HCT116 (cell line): ENCODE data around the gene NOL9. TPM values are rescaled to one million over a fixed set of nuclear protein-coding genes. Genes with fewer than 3 reads are reported as not detected.

Experiments
- ATAC-seq: fragments of 200-7000 bp; cut with Tn5 transposase; 2 replicates; pipeline ENCODE4 v1.9.1; 2020; ENCODE audit warnings: mild to moderate bottlenecking, moderate library complexity
- BruUV-seq: library from RNA; stranded (reverse); fragments of 400-500 nt; replicated peaks from 2 replicates; lab custom pipeline; 2021; lab: Mats Ljungman, UMichigan
- CTCF ChIA-PET: fragments of 300-600 bp; sonication (Branson Sonifier 250); formaldehyde crosslinking; loops from one replicate; lab custom pipeline; 2021; ENCODE audit warnings: antibody characterized with exemption; lab: Charles Lee
- POLR2A ChIA-PET: fragments of 300-600, 350-600 bp; sonication (Branson Sonifier 250); formaldehyde crosslinking; loops from one replicate; lab custom pipeline; 2021; ENCODE audit warnings: antibody characterized with exemption; lab: Charles Lee
- RAD21 ChIA-PET, 2 experiments: fragments of 300-600 bp; sonication (Branson Sonifier 250); formaldehyde crosslinking; loops; one replicate each; lab custom pipeline; 2023; ENCODE audit warnings: low total read pairs in 2 of 2; ENCODE audit not compliant: uncharacterized antibody in 2 of 2, unreplicated experiment in 2 of 2, low non-redundant PET in 1 of 2; lab: Charles Lee
- DNase-seq: peaks from one replicate; pipeline ENCODE4 v3.0.0-alpha.2; 2010; ENCODE audit warnings: low read depth, low spot score
- H2AFZ ChIP-seq: fragments of 200-600 bp; shearing (Covaris generic), sonication (generic); 2 replicates; pipeline ENCODE4 v1.6.1; 2017; ENCODE audit warnings: low read depth, mixed run types, mixed read lengths, antibody characterized with exemption, low read length; ENCODE audit not compliant: poor library complexity, severe bottlenecking
- H3K27ac ChIP-seq: 2 replicates; pipeline ENCODE4 v1.5.1; 2012; ENCODE audit warnings: low read depth, low read length
- H3K27me3 ChIP-seq: fragments of 200-600 bp; sonication (generic); 2 replicates; pipeline ENCODE4 v1.6.1; 2016; ENCODE audit warnings: mixed run types, low read length, mixed read lengths; ENCODE audit not compliant: insufficient read depth
- H3K36me3 ChIP-seq, 2 experiments: fragments of 200-500 bp in 1 of 2; fragments of 200-600 bp in 1 of 2; sonication (Bioruptor generic) in 1 of 2; sonication (generic) in 1 of 2; 2 replicates each; pipeline versions ENCODE4 v1.5.1 to v1.6.1; 2014 to 2016; ENCODE audit warnings: low read length in 2 of 2, inconsistent platforms in 1 of 2, mixed read lengths in 1 of 2, mixed run types in 1 of 2; ENCODE audit not compliant: insufficient read depth in 2 of 2, control insufficient read depth in 1 of 2
- H3K4me1 ChIP-seq, 2 experiments: fragments of 200-600 bp in 1 of 2; sonication (generic) in 1 of 2; 2 replicates each; pipeline versions ENCODE4 v1.5.1 to v1.6.1; 2012 to 2017; ENCODE audit warnings: low read length in 2 of 2, inconsistent platforms in 1 of 2, mild to moderate bottlenecking in 1 of 2, mixed read lengths in 1 of 2, mixed run types in 1 of 2, moderate library complexity in 1 of 2; ENCODE audit not compliant: insufficient read depth in 2 of 2, control insufficient read depth in 1 of 2
- H3K4me2 ChIP-seq: fragments of 200-600 bp; sonication (generic); 2 replicates; pipeline ENCODE4 v1.6.1; 2017; ENCODE audit warnings: mixed run types, low read length, mixed read lengths
- H3K4me3 ChIP-seq, 2 experiments: fragments of 200-600 bp in 1 of 2; sonication (generic) in 1 of 2; replicated peaks in 1 of 2; 2 replicates each; pipeline ENCODE4 v1.5.1; 2011 to 2016; ENCODE audit warnings: low read length in 2 of 2, control low read depth in 1 of 2, low read depth in 1 of 2, mild to moderate bottlenecking in 1 of 2, mixed read lengths in 1 of 2, mixed run types in 1 of 2
- H3K79me2 ChIP-seq: fragments of 200-600 bp; sonication (generic); 2 replicates; pipeline ENCODE4 v1.6.1; 2017; ENCODE audit warnings: mild to moderate bottlenecking, mixed run types, low read length, moderate library complexity, mixed read lengths; ENCODE audit not compliant: insufficient read depth
- H3K9ac ChIP-seq: fragments of 200-600 bp; sonication (generic); 2 replicates; pipeline ENCODE4 v1.6.1; 2016; ENCODE audit warnings: low read length, mixed read lengths
- H3K9me2 ChIP-seq: fragments of 200-600 bp; sonication (generic), shearing (Covaris generic); 2 replicates; pipeline ENCODE4 v1.6.1; 2017; ENCODE audit warnings: mixed run types, mild to moderate bottlenecking, moderate library complexity; ENCODE audit not compliant: insufficient read depth
- H3K9me3 ChIP-seq, 2 experiments: fragments of 200-500 bp in 1 of 2; fragments of 200-600 bp in 1 of 2; sonication (Bioruptor generic) in 1 of 2; sonication (generic) in 1 of 2; 2 replicates each; pipeline ENCODE4 v1.6.1; 2014 to 2017; ENCODE audit warnings: low read length in 2 of 2, mixed read lengths in 2 of 2, inconsistent platforms in 1 of 2, low read depth in 1 of 2, mild to moderate bottlenecking in 1 of 2, mixed run types in 1 of 2, moderate library complexity in 1 of 2; ENCODE audit not compliant: control insufficient read depth in 1 of 2, insufficient read depth in 1 of 2
- H4K20me1 ChIP-seq: fragments of 200-600 bp; sonication (generic), shearing (Covaris generic); 2 replicates; pipeline ENCODE4 v1.6.1; 2017; ENCODE audit warnings: mixed run types, mild to moderate bottlenecking, moderate library complexity; ENCODE audit not compliant: insufficient read depth
- CBX3 ChIP-seq: IDR thresholded peaks from 2 replicates; pipeline ENCODE4 v1.6.1; 2012; ENCODE audit warnings: low read depth
- CEBPB ChIP-seq: IDR thresholded peaks from 2 replicates; pipeline ENCODE4 v1.6.1; 2012; ENCODE audit warnings: low read depth
- CTCF ChIP-seq, 3 experiments: fragments of 200-600 bp in 1 of 3; sonication (generic) in 1 of 3; IDR thresholded peaks in 2 of 3; conservative IDR thresholded peaks in 1 of 3; 2 replicates each; pipeline ENCODE4 v1.5.1; 2012 to 2017; ENCODE audit warnings: low read depth in 2 of 3, low read length in 2 of 3, antibody characterized with exemption in 1 of 3, borderline replicate concordance in 1 of 3, control low read depth in 1 of 3, mild to moderate bottlenecking in 1 of 3, mixed read lengths in 1 of 3, mixed run types in 1 of 3, moderate library complexity in 1 of 3; ENCODE audit not compliant: insufficient read depth in 1 of 3
- EGR1 ChIP-seq: IDR thresholded peaks from 2 replicates; pipeline ENCODE4 v1.6.1; 2012; ENCODE audit warnings: low read depth
- ELF1 ChIP-seq: IDR thresholded peaks from 2 replicates; pipeline ENCODE4 v1.6.1; 2012; ENCODE audit warnings: low read depth, borderline replicate concordance
- EZH2phosphoT487 ChIP-seq: fragments of 200-600 bp; IDR thresholded peaks from 2 replicates; pipeline ENCODE4 v1.6.1; 2018; ENCODE audit warnings: antibody characterized with exemption, borderline replicate concordance
- FOSL1 ChIP-seq: IDR thresholded peaks from 2 replicates; pipeline ENCODE4 v1.6.1; 2012; ENCODE audit warnings: low read depth
- JUND ChIP-seq: IDR thresholded peaks from 2 replicates; pipeline ENCODE4 v1.6.1; 2012
- POLR2A ChIP-seq: IDR thresholded peaks from 2 replicates; pipeline ENCODE4 v1.7.0; 2011; ENCODE audit warnings: borderline replicate concordance; ENCODE audit not compliant: insufficient read depth, insufficient read length; ENCODE audit errors: extremely low read depth
- RAD21 ChIP-seq: IDR thresholded peaks from 2 replicates; pipeline ENCODE4 v1.6.1; 2012; ENCODE audit warnings: low read depth, mild to moderate bottlenecking
- REST ChIP-seq: IDR thresholded peaks from 2 replicates; pipeline ENCODE4 v1.6.1; 2012; ENCODE audit warnings: low read depth
- SIN3A ChIP-seq: IDR thresholded peaks from 2 replicates; pipeline ENCODE4 v1.6.1; 2012; ENCODE audit warnings: low read depth
- YY1 ChIP-seq: IDR thresholded peaks from 2 replicates; pipeline ENCODE4 v1.6.1; 2011; ENCODE audit warnings: low read length, low read depth, moderate library complexity, mild to moderate bottlenecking; ENCODE audit not compliant: insufficient replicate concordance; ENCODE audit errors: extremely low read depth
- intact Hi-C: fragments of 100-400 bp; cut with micrococcal nuclease; formaldehyde crosslinking; loops from 2 replicates; pipeline ENCODE4 v1.10.0; 2022
- total RNA-seq: library from RNA; stranded (reverse); gene quantifications from one replicate; pipeline ENCODE4 v1.2.1, GENCODE V29; 2021; ENCODE audit not compliant: unreplicated experiment

NOL9 gene
- total RNA-seq, 1 experiment from 2014 or later: 46.4 TPM

- Histone ChIP-seq H3K9me2 (no peaks in the 10 kb centered on the region), H3K27me3 (no peaks in the 10 kb centered on the region), H3K9ac (no peak overlapping the region), H3K36me3 (peaks cover 0 to 2% of the 10 kb centered on the region in 2 experiments; a peak in 1 of 4 replicates), H3K9me3 (no peaks in the 10 kb centered on the region), H3K27ac (peak overlapping the region; percentile 48), H4K20me1 (no peaks in the 10 kb centered on the region), H2AFZ (no peak overlapping the region)
- ChIA-PET POLR2A (no interaction called here), RAD21 (no interaction called here), CTCF (interaction anchor here (1.4 kb wide), 1 partner anchor 8 kb away, joined by 3 read pairs; no protein-coding TSS in a partner anchor)
- ATAC-seq: no peak
- BruUV-seq: no TSS peak
- intact Hi-C loops: no loop called here
- TF ChIP-seq CTCF (IDR thresholded peaks at IDR 0.05 in 2 of 3, conservative IDR thresholded peaks at IDR 0.05 in 1 of 3; ENCODE audit: borderline replicate concordance in 1 of 3, insufficient read depth in 1 of 3, low read depth in 2 of 3, low read length in 2 of 3) (no peak), ELF1 (no peak), FOSL1 (no peak), REST (no peak), CEBPB (no peak), POLR2A (no peak), YY1 (no peak), JUND (no peak), SIN3A (no peak), EZH2phosphoT487 (no peak), CBX3 (no peak), EGR1 (no peak), RAD21 (no peak)
- TF ChIP-seq, all 23 proteins: peak for 0
- no peak for DNase-seq
- Histone ChIP-seq H3K4me1 (peaks cover 14 to 23% of the 10 kb centered on the region in 2 experiments), H3K4me3 (no peak overlapping the region), H3K4me2 (peak overlapping the region; percentile 84), H3K79me2 (peaks cover 30% of the 10 kb centered on the region)
Measured at GRCh38 chr1:6578624-6579373, 24.5 kb upstream of the NOL9 start.
